OCI-LY1 (cell line): ENCODE data around the gene TSPAN32.

Source experiments
- EZH2 ChIP-seq: fragments of 200-600 bp; sonication (generic), shearing (Covaris generic); IDR thresholded peaks from 2 replicates; pipeline ENCODE4 v1.8.0; 2017; ENCODE audit warnings: borderline replicate concordance, mixed run types, mild to moderate bottlenecking, antibody characterized with exemption, low read length, moderate library complexity, mixed read lengths
- TF ChIP-seq, protein P1 (sequence below): fragments of 200-600 bp; sonication (generic), shearing (Covaris generic); IDR thresholded peaks from 2 replicates; pipeline ENCODE4 v1.5.1; 2017; ENCODE audit warnings: mild to moderate bottlenecking, antibody characterized with exemption, low read length, moderate library complexity, mixed read lengths

DNA sequence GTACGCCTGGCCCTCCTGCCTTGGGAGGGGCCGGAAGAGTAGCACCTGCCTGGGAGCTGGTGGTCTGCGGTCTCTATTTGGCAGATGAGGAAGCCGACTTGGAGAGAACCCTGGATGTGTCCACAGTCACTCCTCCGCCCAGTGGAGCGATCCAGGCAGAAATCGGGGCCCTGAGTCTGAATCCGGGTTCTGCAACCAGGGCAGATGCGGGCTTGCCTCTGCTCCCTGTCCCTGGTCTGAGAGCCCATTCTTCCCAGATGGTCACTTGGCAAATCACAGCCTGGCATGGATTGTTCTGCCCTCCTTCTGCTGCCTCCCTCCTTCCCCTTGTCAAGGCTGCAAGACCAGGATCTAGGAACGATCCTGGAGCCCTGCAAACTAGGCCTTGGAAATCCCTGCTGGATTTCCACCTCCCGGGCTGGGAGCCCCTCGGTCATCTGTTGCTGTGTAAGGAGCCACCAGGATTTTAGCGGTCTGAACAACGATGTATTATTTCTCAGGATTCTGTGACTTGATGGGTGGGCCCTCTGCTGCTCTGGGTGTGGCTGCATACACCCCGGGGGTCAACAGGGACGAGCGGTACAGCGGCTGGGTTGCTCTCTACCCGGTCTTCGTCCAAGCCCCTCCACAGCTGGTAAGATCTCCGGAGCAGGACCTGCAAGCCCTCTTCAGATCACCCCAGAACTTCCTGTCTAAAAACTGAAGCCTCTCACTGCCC lies 29.4 kb upstream of the TSPAN32 start:
- TF ChIP-seq, protein P1, sequence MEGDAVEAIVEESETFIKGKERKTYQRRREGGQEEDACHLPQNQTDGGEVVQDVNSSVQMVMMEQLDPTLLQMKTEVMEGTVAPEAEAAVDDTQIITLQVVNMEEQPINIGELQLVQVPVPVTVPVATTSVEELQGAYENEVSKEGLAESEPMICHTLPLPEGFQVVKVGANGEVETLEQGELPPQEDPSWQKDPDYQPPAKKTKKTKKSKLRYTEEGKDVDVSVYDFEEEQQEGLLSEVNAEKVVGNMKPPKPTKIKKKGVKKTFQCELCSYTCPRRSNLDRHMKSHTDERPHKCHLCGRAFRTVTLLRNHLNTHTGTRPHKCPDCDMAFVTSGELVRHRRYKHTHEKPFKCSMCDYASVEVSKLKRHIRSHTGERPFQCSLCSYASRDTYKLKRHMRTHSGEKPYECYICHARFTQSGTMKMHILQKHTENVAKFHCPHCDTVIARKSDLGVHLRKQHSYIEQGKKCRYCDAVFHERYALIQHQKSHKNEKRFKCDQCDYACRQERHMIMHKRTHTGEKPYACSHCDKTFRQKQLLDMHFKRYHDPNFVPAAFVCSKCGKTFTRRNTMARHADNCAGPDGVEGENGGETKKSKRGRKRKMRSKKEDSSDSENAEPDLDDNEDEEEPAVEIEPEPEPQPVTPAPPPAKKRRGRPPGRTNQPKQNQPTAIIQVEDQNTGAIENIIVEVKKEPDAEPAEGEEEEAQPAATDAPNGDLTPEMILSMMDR, result no peak
- no peak for TF ChIP-seq EZH2
